ENCODE results near the gene MATK. TPM values are rescaled to one million over a fixed set of nuclear protein-coding genes. Genes with fewer than 3 reads are reported as not detected.

Gene MATK
- total RNA-seq, 2 experiments from 2014 or later = 9.1 to 9.4 TPM

DNA sequence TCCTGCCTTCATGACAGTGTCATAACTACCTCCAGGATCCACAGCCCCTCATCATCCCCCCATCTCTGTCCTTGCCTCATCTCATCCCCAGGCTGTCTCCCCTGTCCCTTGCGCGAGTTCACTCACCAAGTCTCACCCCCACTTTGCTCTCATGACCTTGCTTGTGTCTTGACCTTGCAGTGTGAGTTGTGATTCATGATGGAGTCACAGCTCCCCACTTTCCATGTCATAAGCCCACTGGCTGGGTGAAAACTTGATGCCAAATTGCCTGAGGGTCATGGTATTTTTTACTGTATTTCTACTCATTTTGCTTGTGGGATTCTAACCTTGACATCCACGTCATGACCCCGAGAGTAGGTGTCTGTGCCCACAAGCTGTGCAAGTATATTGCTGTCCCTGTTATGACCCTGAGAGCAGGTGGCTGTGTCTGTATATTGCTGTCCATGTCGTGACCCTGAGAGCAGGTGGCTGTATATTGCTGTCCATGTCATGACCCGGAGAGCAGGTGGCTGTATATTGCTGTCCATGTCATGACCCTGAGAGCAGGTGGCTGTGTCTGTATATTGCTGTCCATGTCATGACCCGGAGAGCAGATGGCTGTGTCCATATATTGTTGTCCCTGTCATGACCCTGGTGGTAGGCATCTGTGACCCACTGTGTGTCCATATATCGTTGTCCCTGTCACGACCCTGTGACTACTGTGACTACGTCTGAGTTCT, 48.5 kb downstream of the MATK start:
- Histone ChIP-seq H3K27me3 (ENCODE audit: control insufficient read depth in 1 of 2, insufficient read depth in 2 of 2, low read length in 2 of 2) (no peaks in the 10 kb centered on the region), H3K4me1 (ENCODE audit: insufficient read depth, low read length) (peaks cover 24% of the 10 kb centered on the region), H3K4me3 (ENCODE audit: low read length) (no peak overlapping the region), H3K27ac (ENCODE audit: low read depth in 1 of 2, low read length in 2 of 2) (no peak overlapping the region), H3K9me3 (ENCODE audit: control insufficient read depth in 1 of 2, insufficient read depth in 1 of 2, low read length in 2 of 2) (no peaks in the 10 kb centered on the region), H3K36me3 (ENCODE audit: insufficient read depth, low read length) (peaks cover 5% of the 10 kb centered on the region)
- TF ChIP-seq, protein P1, sequence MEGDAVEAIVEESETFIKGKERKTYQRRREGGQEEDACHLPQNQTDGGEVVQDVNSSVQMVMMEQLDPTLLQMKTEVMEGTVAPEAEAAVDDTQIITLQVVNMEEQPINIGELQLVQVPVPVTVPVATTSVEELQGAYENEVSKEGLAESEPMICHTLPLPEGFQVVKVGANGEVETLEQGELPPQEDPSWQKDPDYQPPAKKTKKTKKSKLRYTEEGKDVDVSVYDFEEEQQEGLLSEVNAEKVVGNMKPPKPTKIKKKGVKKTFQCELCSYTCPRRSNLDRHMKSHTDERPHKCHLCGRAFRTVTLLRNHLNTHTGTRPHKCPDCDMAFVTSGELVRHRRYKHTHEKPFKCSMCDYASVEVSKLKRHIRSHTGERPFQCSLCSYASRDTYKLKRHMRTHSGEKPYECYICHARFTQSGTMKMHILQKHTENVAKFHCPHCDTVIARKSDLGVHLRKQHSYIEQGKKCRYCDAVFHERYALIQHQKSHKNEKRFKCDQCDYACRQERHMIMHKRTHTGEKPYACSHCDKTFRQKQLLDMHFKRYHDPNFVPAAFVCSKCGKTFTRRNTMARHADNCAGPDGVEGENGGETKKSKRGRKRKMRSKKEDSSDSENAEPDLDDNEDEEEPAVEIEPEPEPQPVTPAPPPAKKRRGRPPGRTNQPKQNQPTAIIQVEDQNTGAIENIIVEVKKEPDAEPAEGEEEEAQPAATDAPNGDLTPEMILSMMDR (IDR thresholded peaks at IDR 0.05) = no peak
- H3K36me3 Mint-ChIP-seq (ENCODE audit: low read depth) = peaks cover 28% of the 10 kb centered on the region
- no peak for ATAC-seq (ENCODE audit: poor library complexity)
- POLR2A ChIA-PET = no interaction called here
- H3K27me3 Mint-ChIP-seq = no peaks in the 10 kb centered on the region
- H3K27ac Mint-ChIP-seq = no peak overlapping the region
- DNase-seq = no peak
- CTCF ChIA-PET = no interaction called here
- intact Hi-C loops (cut with DNase I, micrococcal nuclease) = no loop called here
- H3K4me3 Mint-ChIP-seq = no peak overlapping the region
- peaks cover 20% of the 10 kb centered on the region for H3K4me1 Mint-ChIP-seq (ENCODE audit: low read depth)
- H3K9me3 Mint-ChIP-seq = no peaks in the 10 kb centered on the region

DNA sequence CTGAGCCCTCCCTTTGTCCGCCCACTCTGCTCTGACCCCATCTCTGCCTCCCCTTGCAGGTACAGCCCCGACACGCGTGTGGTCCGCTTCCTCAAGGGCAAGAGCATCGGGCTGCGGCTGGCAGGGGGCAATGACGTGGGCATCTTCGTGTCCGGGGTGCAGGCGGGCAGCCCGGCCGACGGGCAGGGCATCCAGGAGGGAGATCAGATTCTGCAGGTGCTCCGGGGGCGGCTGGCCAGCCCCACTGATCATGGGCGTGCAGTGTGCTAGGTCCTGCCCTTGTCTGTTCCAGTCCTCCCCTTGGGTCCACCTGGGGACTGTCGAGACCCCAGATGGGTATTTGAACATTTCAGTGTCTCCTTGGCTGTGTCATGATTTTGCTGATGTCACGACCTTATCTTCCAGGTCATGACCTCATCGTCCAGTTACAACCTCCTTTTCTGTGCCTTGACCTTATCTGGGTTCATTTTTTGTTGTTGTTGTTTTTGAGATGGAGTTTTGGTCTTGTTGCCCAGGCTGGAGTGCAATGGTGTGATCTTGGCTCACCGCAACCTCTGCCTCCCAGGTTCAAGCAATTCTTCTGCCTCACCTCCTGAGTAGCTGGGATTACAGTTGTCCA, 50.0 kb downstream of the MATK start:
- H3K9me3 Mint-ChIP-seq = no peaks in the 10 kb centered on the region
- H3K36me3 ChIP-seq (ENCODE audit: insufficient read depth, low read length) = peaks cover 5% of the 10 kb centered on the region
- H3K27me3 Mint-ChIP-seq = no peaks in the 10 kb centered on the region
- intact Hi-C loops (cut with DNase I, micrococcal nuclease) = no loop called here
- no peak overlapping the region for H3K27ac Mint-ChIP-seq
- H3K4me1 ChIP-seq (ENCODE audit: insufficient read depth, low read length) = peaks cover 24% of the 10 kb centered on the region
- peaks cover 20% of the 10 kb centered on the region for H3K4me1 Mint-ChIP-seq (ENCODE audit: low read depth)
- ATAC-seq (ENCODE audit: poor library complexity) = no peak
- CTCF ChIA-PET = no interaction called here
- POLR2A ChIA-PET = no interaction called here
- no peak overlapping the region for H3K4me3 Mint-ChIP-seq
- no peak overlapping the region for H3K27ac ChIP-seq (ENCODE audit: low read depth in 1 of 2, low read length in 2 of 2)
- no peak overlapping the region for H3K4me3 ChIP-seq (ENCODE audit: low read length)
- H3K36me3 Mint-ChIP-seq (ENCODE audit: low read depth) = peaks cover 28% of the 10 kb centered on the region
- TF ChIP-seq, protein P1 (IDR thresholded peaks at IDR 0.05) = no peak
- no peaks in the 10 kb centered on the region for H3K9me3 ChIP-seq (ENCODE audit: control insufficient read depth in 1 of 2, insufficient read depth in 1 of 2, low read length in 2 of 2)
- no peaks in the 10 kb centered on the region for H3K27me3 ChIP-seq (ENCODE audit: control insufficient read depth in 1 of 2, insufficient read depth in 2 of 2, low read length in 2 of 2)
- no peak for DNase-seq

DNA sequence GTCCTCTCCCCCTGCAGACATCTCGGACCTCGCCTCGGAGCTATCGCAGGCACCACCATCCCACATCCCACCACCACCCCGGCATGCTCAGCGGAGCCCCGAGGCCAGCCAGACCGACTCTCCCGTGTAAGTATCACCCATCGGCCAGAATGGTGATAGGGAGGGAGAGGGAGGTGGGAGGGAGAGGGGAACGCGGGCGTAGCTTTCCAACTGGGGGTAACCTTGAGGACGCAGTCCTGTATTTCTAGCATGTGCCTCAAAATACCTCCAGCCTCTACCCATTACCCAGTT, 51.9 kb downstream of the MATK start:
- ATAC-seq (ENCODE audit: poor library complexity) (no peak), DNase-seq (no peak)
- H3K4me1 ChIP-seq (ENCODE audit: insufficient read depth, low read length) = peaks cover 11% of the 10 kb centered on the region
- no peak overlapping the region for H3K27ac Mint-ChIP-seq
- peaks cover 14% of the 10 kb centered on the region for H3K4me1 Mint-ChIP-seq (ENCODE audit: low read depth)
- POLR2A ChIA-PET = interaction anchor here (2.0 kb wide), 1 partner anchor 28 kb away, joined by 5 read pairs; the partner anchor contains the start of gene MRPL54
- no peaks in the 10 kb centered on the region for H3K9me3 ChIP-seq (ENCODE audit: control insufficient read depth in 1 of 2, insufficient read depth in 1 of 2, low read length in 2 of 2)
- no peak overlapping the region for H3K4me3 Mint-ChIP-seq
- no peak overlapping the region for H3K27ac ChIP-seq (ENCODE audit: low read depth in 1 of 2, low read length in 2 of 2)
- CTCF ChIA-PET = no interaction called here
- no peaks in the 10 kb centered on the region for H3K27me3 ChIP-seq (ENCODE audit: control insufficient read depth in 1 of 2, insufficient read depth in 2 of 2, low read length in 2 of 2)
- TF ChIP-seq, protein P1 (IDR thresholded peaks at IDR 0.05) = no peak
- peaks cover 28% of the 10 kb centered on the region for H3K36me3 Mint-ChIP-seq (ENCODE audit: low read depth)
- H3K27me3 Mint-ChIP-seq = no peaks in the 10 kb centered on the region
- H3K9me3 Mint-ChIP-seq = no peaks in the 10 kb centered on the region
- H3K4me3 ChIP-seq (ENCODE audit: low read length) = no peak overlapping the region
- H3K36me3 ChIP-seq (ENCODE audit: insufficient read depth, low read length) = peaks cover 5% of the 10 kb centered on the region
- intact Hi-C loops (cut with DNase I, micrococcal nuclease) = no loop called here
